ENCODE data around the gene SNAP47.

DNA sequence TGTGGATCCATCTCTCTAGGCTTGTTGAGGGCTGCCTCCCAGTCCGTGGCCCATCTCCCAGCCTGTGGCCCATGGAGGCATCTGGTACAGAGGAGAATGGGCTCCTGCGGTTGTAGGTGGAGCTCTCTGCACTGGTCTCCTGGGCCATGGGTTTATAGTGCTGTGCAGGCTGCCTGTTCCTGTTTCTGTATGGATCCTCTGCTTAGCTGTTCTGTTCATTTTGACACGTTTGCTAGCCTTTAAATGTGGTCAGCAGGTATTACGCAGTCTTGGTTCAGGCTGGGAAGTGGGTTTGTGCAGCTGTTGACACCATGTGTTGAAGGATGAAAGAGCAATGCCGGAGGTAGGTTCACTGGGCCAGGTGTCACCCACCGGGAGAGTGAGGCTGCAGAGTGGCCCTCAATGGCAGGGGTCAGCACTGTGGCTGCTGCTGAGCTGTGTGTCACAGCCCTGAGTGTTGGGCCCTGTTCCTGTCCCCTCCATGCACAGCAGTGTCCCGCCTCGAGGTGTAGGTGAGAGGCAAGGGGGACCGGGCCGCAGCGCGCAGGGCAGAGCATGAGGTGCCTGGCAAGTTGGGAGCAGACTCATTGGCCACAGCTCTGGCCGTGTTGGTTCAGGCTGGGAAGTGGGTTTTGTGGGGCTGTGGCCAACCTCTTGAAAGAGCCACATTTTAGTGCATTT lies 39.0 kb downstream of the SNAP47 start:
- no peak for TF ChIP-seq GATA3 (IDR thresholded peaks at IDR 0.05; ENCODE audit: low read depth, low read length)
- no peak for TF ChIP-seq GATA2 (IDR thresholded peaks at IDR 0.05; ENCODE audit: low read depth, low read length)

Data from SH-SY5Y (cell line).